NCI-H187 (cell line): ENCODE measurements around the gene PRKG1.
"Not testable (repeated sequence)": the region's sequence is repeated elsewhere in the genome, so short reads cannot be mapped to it uniquely, and the experiment has no call there.

ENCODE experiments used
- DNase-seq, 2 experiments: peaks; one replicate each; lab custom pipeline; 2025; lab: John Stamatoyannopoulos, UW

Gene PRKG1

GRCh38 chr10:51321980-51322379 is 247.7 kb downstream of the PRKG1 start:
- no peak for DNase-seq

- DNase-seq: no peak
Measured at GRCh38 chr10:51325649-51326048, 251.4 kb downstream of the PRKG1 start.

GRCh38 chr10:51326174-51326573 is 251.9 kb downstream of the PRKG1 start:
- DNase-seq: no peak

GRCh38 chr10:51327432-51327831 is 253.1 kb downstream of the PRKG1 start:
- DNase-seq: no peak

- DNase-seq: no peak
Measured at GRCh38 chr10:51340366-51340765, 266.1 kb downstream of the PRKG1 start.

- DNase-seq: no peak
Measured at GRCh38 chr10:51340845-51341610, 266.7 kb downstream of the PRKG1 start.

- not testable (repeated sequence) for DNase-seq
Measured at GRCh38 chr10:51341745-51342144, 267.5 kb downstream of the PRKG1 start.

GRCh38 chr10:51342381-51342780 is 268.1 kb downstream of the PRKG1 start:
- DNase-seq: no peak

GRCh38 chr10:51343391-51343790 is 269.1 kb downstream of the PRKG1 start:
- DNase-seq: no peak

- no peak for DNase-seq
Measured at GRCh38 chr10:51344371-51344770, 270.1 kb downstream of the PRKG1 start.

- DNase-seq: no peak
Measured at GRCh38 chr10:51348622-51349021, 274.3 kb downstream of the PRKG1 start.

GRCh38 chr10:51357170-51357569 is 282.9 kb downstream of the PRKG1 start:
- no peak for DNase-seq

GRCh38 chr10:51358227-51358626 is 283.9 kb downstream of the PRKG1 start:
- DNase-seq: no peak

GRCh38 chr10:51363415-51363814 is 289.1 kb downstream of the PRKG1 start:
- DNase-seq: no peak

GRCh38 chr10:51364674-51365073 is 290.4 kb downstream of the PRKG1 start:
- DNase-seq: no peak

- no peak for DNase-seq
Measured at GRCh38 chr10:51366044-51366443, 291.8 kb downstream of the PRKG1 start.

GRCh38 chr10:51367127-51367526 is 292.8 kb downstream of the PRKG1 start:
- DNase-seq: no peak

GRCh38 chr10:51367694-51368093 is 293.4 kb downstream of the PRKG1 start:
- no peak for DNase-seq

- DNase-seq: no peak
Measured at GRCh38 chr10:51368943-51369342, 294.7 kb downstream of the PRKG1 start.

- DNase-seq: no peak
Measured at GRCh38 chr10:51369903-51370302, 295.6 kb downstream of the PRKG1 start.

- DNase-seq: no peak
Measured at GRCh38 chr10:51371743-51372142, 297.5 kb downstream of the PRKG1 start.

GRCh38 chr10:51375790-51376189 is 301.5 kb downstream of the PRKG1 start:
- no peak for DNase-seq

- DNase-seq: no peak
Measured at GRCh38 chr10:51377070-51377931, 303.0 kb downstream of the PRKG1 start.
